ENCODE data around the gene EIF4E1B.

GRCh38 chr5:176652136-176652535 lies 21.7 kb downstream of the EIF4E1B start:
- TF ChIP-seq, protein P1, sequence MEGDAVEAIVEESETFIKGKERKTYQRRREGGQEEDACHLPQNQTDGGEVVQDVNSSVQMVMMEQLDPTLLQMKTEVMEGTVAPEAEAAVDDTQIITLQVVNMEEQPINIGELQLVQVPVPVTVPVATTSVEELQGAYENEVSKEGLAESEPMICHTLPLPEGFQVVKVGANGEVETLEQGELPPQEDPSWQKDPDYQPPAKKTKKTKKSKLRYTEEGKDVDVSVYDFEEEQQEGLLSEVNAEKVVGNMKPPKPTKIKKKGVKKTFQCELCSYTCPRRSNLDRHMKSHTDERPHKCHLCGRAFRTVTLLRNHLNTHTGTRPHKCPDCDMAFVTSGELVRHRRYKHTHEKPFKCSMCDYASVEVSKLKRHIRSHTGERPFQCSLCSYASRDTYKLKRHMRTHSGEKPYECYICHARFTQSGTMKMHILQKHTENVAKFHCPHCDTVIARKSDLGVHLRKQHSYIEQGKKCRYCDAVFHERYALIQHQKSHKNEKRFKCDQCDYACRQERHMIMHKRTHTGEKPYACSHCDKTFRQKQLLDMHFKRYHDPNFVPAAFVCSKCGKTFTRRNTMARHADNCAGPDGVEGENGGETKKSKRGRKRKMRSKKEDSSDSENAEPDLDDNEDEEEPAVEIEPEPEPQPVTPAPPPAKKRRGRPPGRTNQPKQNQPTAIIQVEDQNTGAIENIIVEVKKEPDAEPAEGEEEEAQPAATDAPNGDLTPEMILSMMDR (IDR thresholded peaks at IDR 0.05) = no peak
- TF ChIP-seq EP300 (IDR thresholded peaks at IDR 0.05) = no peak
- TF ChIP-seq POLR2AphosphoS5 (IDR thresholded peaks at IDR 0.05) = no peak
